ENCODE data around the gene ELOVL6.
"Not testable (repeated sequence)": the region's sequence is repeated elsewhere in the genome, so short reads cannot be mapped to it uniquely, and the experiment has no call there.

ELOVL6 gene

GRCh38 chr4:110157580-110157979 is 40.8 kb downstream of the ELOVL6 start:
- no peak for DNase-seq

- DNase-seq = not testable (repeated sequence)
Observed at GRCh38 chr4:110157166-110157565, 41.2 kb downstream of the ELOVL6 start.

- no peak for DNase-seq
Observed at GRCh38 chr4:110156442-110156841, 42.0 kb downstream of the ELOVL6 start.

- DNase-seq = peak; percentile 81
Observed at GRCh38 chr4:110155654-110156053, 42.8 kb downstream of the ELOVL6 start.

- peak; percentile 62 for DNase-seq
Observed at GRCh38 chr4:110154582-110154981, 43.8 kb downstream of the ELOVL6 start.

GRCh38 chr4:110152386-110152785 is 46.0 kb downstream of the ELOVL6 start:
- DNase-seq = no peak

GRCh38 chr4:110149089-110149488 is 49.3 kb downstream of the ELOVL6 start:
- no peak for DNase-seq

- no peak for DNase-seq
Observed at GRCh38 chr4:110142461-110142860, 56.0 kb downstream of the ELOVL6 start.

- no peak for DNase-seq
Observed at GRCh38 chr4:110139815-110140214, 58.6 kb downstream of the ELOVL6 start.

GRCh38 chr4:110139111-110139510 is 59.3 kb downstream of the ELOVL6 start:
- no peak for DNase-seq

- DNase-seq = no peak
Observed at GRCh38 chr4:110138551-110138950, 59.9 kb downstream of the ELOVL6 start.

GRCh38 chr4:110137829-110138228 is 60.6 kb downstream of the ELOVL6 start:
- DNase-seq = no peak

- no peak for DNase-seq
Observed at GRCh38 chr4:110135523-110135922, 62.9 kb downstream of the ELOVL6 start.

GRCh38 chr4:110135076-110135475 is 63.3 kb downstream of the ELOVL6 start:
- DNase-seq = no peak

- no peak for DNase-seq
Observed at GRCh38 chr4:110134269-110134869, 64.0 kb downstream of the ELOVL6 start.

- no peak for DNase-seq
Observed at GRCh38 chr4:110132816-110133719, 65.3 kb downstream of the ELOVL6 start.

- no peak for DNase-seq
Observed at GRCh38 chr4:110131916-110132315, 66.5 kb downstream of the ELOVL6 start.

- no peak for DNase-seq
Observed at GRCh38 chr4:110130576-110131358, 67.6 kb downstream of the ELOVL6 start.

- DNase-seq = no peak
Observed at GRCh38 chr4:110129544-110129943, 68.9 kb downstream of the ELOVL6 start.

GRCh38 chr4:110128472-110128919 is 69.9 kb downstream of the ELOVL6 start:
- no peak for DNase-seq

GRCh38 chr4:110128029-110128428 is 70.4 kb downstream of the ELOVL6 start:
- DNase-seq = no peak

- no peak for DNase-seq
Observed at GRCh38 chr4:110124711-110125110, 73.7 kb downstream of the ELOVL6 start.

- no peak for DNase-seq
Observed at GRCh38 chr4:110122201-110122600, 76.2 kb downstream of the ELOVL6 start.

Data from GF-D8 (cell line).